HEK293 (cell line): ENCODE measurements around the gene WDR18.

ENCODE experiments used
- AEBP2 ChIP-seq: fragments of 450-650 bp; formaldehyde crosslinking; IDR thresholded peaks from 2 replicates; pipeline ENCODE4 v1.5.1; 2016; ENCODE audit warnings: missing biosample characterization, missing genetic modification characterization, borderline replicate concordance
- GLIS1 ChIP-seq: fragments of 450-650 bp; formaldehyde crosslinking; IDR thresholded peaks from 2 replicates; pipeline ENCODE4 v1.5.1; 2016; ENCODE audit warnings: missing biosample characterization, missing genetic modification characterization
- OVOL3 ChIP-seq: fragments of 450-650 bp; formaldehyde crosslinking; IDR thresholded peaks from 2 replicates; pipeline ENCODE4 v1.5.1; 2016; ENCODE audit warnings: missing biosample characterization, missing genetic modification characterization
- PBX3 ChIP-seq: sonication (generic); formaldehyde crosslinking; IDR thresholded peaks from 2 replicates; pipeline ENCODE4 v1.8.1; 2022; ENCODE audit warnings: mild to moderate bottlenecking, moderate library complexity, missing genetic modification reagents
- PRDM1 ChIP-seq: fragments of 450-650 bp; formaldehyde crosslinking; IDR thresholded peaks from 2 replicates; pipeline ENCODE4; 2016; ENCODE audit warnings: missing biosample characterization, missing genetic modification characterization
- SP7 ChIP-seq: fragments of 450-650 bp; formaldehyde crosslinking; IDR thresholded peaks from 2 replicates; pipeline ENCODE4 v1.5.1; 2016; ENCODE audit warnings: missing biosample characterization, missing genetic modification characterization
- ZBTB20 ChIP-seq: fragments of 450-650 bp; formaldehyde crosslinking; IDR thresholded peaks from 2 replicates; pipeline ENCODE4 v1.5.1; 2016; ENCODE audit warnings: missing biosample characterization, missing genetic modification characterization
- ZBTB44 ChIP-seq: fragments of 450-650 bp; IDR thresholded peaks from 2 replicates; pipeline ENCODE4 v1.5.1; 2018; ENCODE audit warnings: missing biosample characterization, mild to moderate bottlenecking, missing genetic modification characterization
- ZEB2 ChIP-seq: fragments of 450-650 bp; formaldehyde crosslinking; IDR thresholded peaks from 2 replicates; pipeline ENCODE4 v1.5.1; 2016; ENCODE audit warnings: missing biosample characterization, missing genetic modification characterization
- ZFP37 ChIP-seq: fragments of 450-650 bp; formaldehyde crosslinking; IDR thresholded peaks from 2 replicates; pipeline ENCODE4 v1.5.1; 2016; ENCODE audit warnings: missing biosample characterization, missing genetic modification characterization
- ZFP41 ChIP-seq: fragments of 450-650 bp; formaldehyde crosslinking; IDR thresholded peaks from 2 replicates; pipeline ENCODE4 v1.5.1; 2016; ENCODE audit warnings: missing biosample characterization, missing genetic modification characterization, borderline replicate concordance
- ZNF157 ChIP-seq: fragments of 450-650 bp; formaldehyde crosslinking; IDR thresholded peaks from 2 replicates; pipeline ENCODE4 v1.5.1; 2016; ENCODE audit warnings: missing biosample characterization, missing genetic modification characterization
- ZNF266 ChIP-seq: fragments of 450-650 bp; formaldehyde crosslinking; IDR thresholded peaks from 2 replicates; pipeline ENCODE4 v1.5.1; 2016; ENCODE audit warnings: missing biosample characterization, missing genetic modification characterization, low read depth
- ZNF292 ChIP-seq: fragments of 450-650 bp; formaldehyde crosslinking; IDR thresholded peaks from 2 replicates; pipeline ENCODE4 v1.5.1; 2016; ENCODE audit warnings: low read depth, missing biosample characterization, missing genetic modification characterization, borderline replicate concordance
- ZNF449 ChIP-seq: fragments of 450-650 bp; formaldehyde crosslinking; IDR thresholded peaks from 2 replicates; pipeline ENCODE4 v1.5.1; 2017; ENCODE audit warnings: missing biosample characterization, mild to moderate bottlenecking, missing genetic modification characterization, moderate library complexity
- ZNF513 ChIP-seq: fragments of 450-650 bp; IDR thresholded peaks from 2 replicates; pipeline ENCODE4 v1.5.1; 2018; ENCODE audit warnings: missing biosample characterization, missing genetic modification characterization
- ZNF529 ChIP-seq: fragments of 450-650 bp; formaldehyde crosslinking; IDR thresholded peaks from 2 replicates; pipeline ENCODE4 v1.5.1; 2017; ENCODE audit warnings: missing genetic modification characterization, missing biosample characterization; ENCODE audit not compliant: insufficient replicate concordance
- ZNF558 ChIP-seq: fragments of 450-650 bp; formaldehyde crosslinking; IDR thresholded peaks from 2 replicates; pipeline ENCODE4 v1.5.1; 2016; ENCODE audit warnings: missing biosample characterization, missing genetic modification characterization
- ZNF610 ChIP-seq: fragments of 450-650 bp; formaldehyde crosslinking; IDR thresholded peaks from 2 replicates; pipeline ENCODE4 v1.5.1; 2016; ENCODE audit warnings: missing biosample characterization, missing genetic modification characterization, borderline replicate concordance
- ZNF621 ChIP-seq: fragments of 450-650 bp; formaldehyde crosslinking; IDR thresholded peaks from 2 replicates; pipeline ENCODE4 v1.5.1; 2017; ENCODE audit warnings: missing biosample characterization, missing genetic modification characterization
- ZNF624 ChIP-seq: fragments of 450-650 bp; formaldehyde crosslinking; IDR thresholded peaks from 2 replicates; pipeline ENCODE4 v1.5.1; 2017; ENCODE audit warnings: missing biosample characterization, missing genetic modification characterization
- ZNF660 ChIP-seq: fragments of 450-650 bp; IDR thresholded peaks from 2 replicates; pipeline ENCODE4 v1.5.1; 2018; ENCODE audit warnings: missing biosample characterization, mild to moderate bottlenecking, missing genetic modification characterization
- ZNF692 ChIP-seq: fragments of 450-650 bp; formaldehyde crosslinking; IDR thresholded peaks from 2 replicates; pipeline ENCODE4 v1.5.1; 2016; ENCODE audit warnings: missing biosample characterization, missing genetic modification characterization
- ZNF76 ChIP-seq: fragments of 450-650 bp; formaldehyde crosslinking; IDR thresholded peaks from 2 replicates; pipeline ENCODE4; 2016; ENCODE audit warnings: low read depth, missing biosample characterization, missing genetic modification characterization, borderline replicate concordance
- ZNF777 ChIP-seq: fragments of 450-650 bp; formaldehyde crosslinking; IDR thresholded peaks from 2 replicates; pipeline ENCODE4 v1.5.1; 2017; ENCODE audit warnings: missing biosample characterization, missing genetic modification characterization, borderline replicate concordance
- ZNF837 ChIP-seq: fragments of 450-650 bp; formaldehyde crosslinking; IDR thresholded peaks from 2 replicates; pipeline ENCODE4 v1.5.1; 2016; ENCODE audit warnings: missing biosample characterization, missing genetic modification characterization
- ZNF843 ChIP-seq: fragments of 450-650 bp; formaldehyde crosslinking; IDR thresholded peaks from 2 replicates; pipeline ENCODE4 v1.5.1; 2016; ENCODE audit warnings: missing biosample characterization, missing genetic modification characterization
- ZSCAN23 ChIP-seq: fragments of 450-650 bp; formaldehyde crosslinking; IDR thresholded peaks from 2 replicates; pipeline ENCODE4 v1.5.1; 2016; ENCODE audit warnings: missing biosample characterization, missing genetic modification characterization
- ZSCAN4 ChIP-seq: fragments of 450-650 bp; formaldehyde crosslinking; IDR thresholded peaks from 2 replicates; pipeline ENCODE4 v1.5.1; 2017; ENCODE audit warnings: missing biosample characterization, missing genetic modification characterization
- ZXDB ChIP-seq: fragments of 450-650 bp; formaldehyde crosslinking; IDR thresholded peaks from 2 replicates; pipeline ENCODE4 v1.5.1; 2016; ENCODE audit warnings: missing biosample characterization, missing genetic modification characterization

WDR18 gene

GRCh38 chr19:996051-996838, 12.1 kb downstream of the WDR18 start (continued):
- TF ChIP-seq ZBTB44 (tag by site-specific recombination) = no peak
- no peak for TF ChIP-seq ZNF837 (tag by site-specific recombination)
- TF ChIP-seq ZBTB20 (tag by site-specific recombination) = peak; percentile 57; the same call in 1 of the 2 replicates
- peak; percentile 57; the same call in 1 of the 2 replicates for TF ChIP-seq ZNF513 (tag by site-specific recombination)
- no peak for TF ChIP-seq ZNF157
- TF ChIP-seq ZNF449 (tag by site-specific recombination) = peak; percentile 52
- TF ChIP-seq SP7 (tag by site-specific recombination) = peak; percentile 98
- peak; percentile 84 for TF ChIP-seq ZXDB (tag by site-specific recombination)
- TF ChIP-seq ZNF558 (tag by site-specific recombination) = peak; percentile 18; the same call in 1 of the 2 replicates
- peak; percentile 98 for TF ChIP-seq ZEB2 (tag by site-specific recombination)
- TF ChIP-seq ZNF610 (tag by site-specific recombination) = no peak
- peak; percentile 92 for TF ChIP-seq ZNF660 (tag by site-specific recombination)
- TF ChIP-seq PRDM1 (tag by site-specific recombination) = peak; percentile 71
- no peak for TF ChIP-seq ZNF266
- no peak; the same call in 1 of the 2 replicates for TF ChIP-seq AEBP2 (tag by site-specific recombination)
- TF ChIP-seq ZNF621 (tag by site-specific recombination) = no peak
- peak; percentile 81 for TF ChIP-seq ZNF76
- peak; percentile 51 for TF ChIP-seq ZNF843 (tag by site-specific recombination)
- no peak for TF ChIP-seq ZNF624 (tag by site-specific recombination)
- no peak for TF ChIP-seq PBX3 (CRISPR knock-in tag)
- peak; percentile 100 for TF ChIP-seq GLIS1
- TF ChIP-seq ZNF777 (tag by site-specific recombination) = no peak
- no peak for TF ChIP-seq ZNF529 (tag by site-specific recombination)
- TF ChIP-seq ZSCAN4 (tag by site-specific recombination) = peak; percentile 65
- TF ChIP-seq ZFP41 = no peak
- TF ChIP-seq ZFP37 (tag by site-specific recombination) = peak; percentile 91
- TF ChIP-seq ZNF692 (tag by site-specific recombination) = peak; percentile 93
- peak; percentile 78; the same call in 1 of the 2 replicates for TF ChIP-seq ZSCAN23 (tag by site-specific recombination)
- no peak; the same call in 1 of the 2 replicates for TF ChIP-seq OVOL3 (tag by site-specific recombination)
- no peak for TF ChIP-seq ZNF292 (tag by site-specific recombination)
